Erythroblast (primary cell): ENCODE measurements around the gene TOX3.

Source experiments
- GATA1 ChIP-seq: IDR thresholded peaks from 2 replicates; pipeline ENCODE4 v1.6.1; 2011; ENCODE audit warnings: low read depth, mild to moderate bottlenecking, control low read depth, low read length, moderate library complexity
- POLR2A ChIP-seq: IDR thresholded peaks from 2 replicates; pipeline ENCODE4 v1.6.1; 2011; ENCODE audit warnings: mild to moderate bottlenecking, low read length

GRCh38 chr16:52533296-52533695 is 13.6 kb downstream of the TOX3 start:
- TF ChIP-seq POLR2A (no peak), GATA1 (no peak)
